DMS114 treated with DMSO at 0.1 percent for 48 hours (cell line): ENCODE data around the gene OPTC.

Experiments used
- DNase-seq: peaks from one replicate; lab custom pipeline; 2025; ENCODE audit not compliant: unreplicated experiment; lab: John Stamatoyannopoulos, UW

Gene OPTC

GRCh38 chr1:203490607-203491006 is 3.3 kb upstream of the OPTC start:
- DNase-seq, result no peak

GRCh38 chr1:203491664-203492063 is 2.3 kb upstream of the OPTC start:
- DNase-seq, result no peak

- no peak for DNase-seq
Measured at GRCh38 chr1:203492082-203492747, 1.7 kb upstream of the OPTC start.

- DNase-seq, result no peak
Measured at GRCh38 chr1:203492748-203493130, 1.2 kb upstream of the OPTC start.

GRCh38 chr1:203495845-203496244 is 1.9 kb downstream of the OPTC start:
- DNase-seq, result no peak

GRCh38 chr1:203497269-203497777 is 3.4 kb downstream of the OPTC start:
- DNase-seq, result no peak

- no peak for DNase-seq
Measured at GRCh38 chr1:203499643-203500278, 5.8 kb downstream of the OPTC start.

GRCh38 chr1:203500279-203500678 is 6.3 kb downstream of the OPTC start:
- DNase-seq, result no peak

GRCh38 chr1:203503836-203504235 is 9.9 kb downstream of the OPTC start:
- no peak for DNase-seq

GRCh38 chr1:203504400-203505250 is 10.7 kb downstream of the OPTC start:
- peak; percentile 35 for DNase-seq

GRCh38 chr1:203505526-203506204 is 11.7 kb downstream of the OPTC start:
- DNase-seq, result no peak

- no peak for DNase-seq
Measured at GRCh38 chr1:203506858-203507626, 13.1 kb downstream of the OPTC start.

- no peak for DNase-seq
Measured at GRCh38 chr1:203507759-203508158, 13.8 kb downstream of the OPTC start.

- DNase-seq, result no peak
Measured at GRCh38 chr1:203508463-203509073, 14.6 kb downstream of the OPTC start.

GRCh38 chr1:203509135-203509534 is 15.2 kb downstream of the OPTC start:
- DNase-seq, result no peak

GRCh38 chr1:203511513-203511912 is 17.6 kb downstream of the OPTC start:
- no peak for DNase-seq

GRCh38 chr1:203511930-203512329 is 18.0 kb downstream of the OPTC start:
- DNase-seq, result no peak

GRCh38 chr1:203512517-203512847 is 18.5 kb downstream of the OPTC start:
- no peak for DNase-seq

GRCh38 chr1:203512848-203513584 is 19.1 kb downstream of the OPTC start:
- DNase-seq, result no peak
